NB4 (cell line): ENCODE measurements around the gene RARG.

Experiments used
- MYC ChIP-seq: IDR thresholded peaks from 2 replicates; pipeline ENCODE4 v1.6.1; 2011; ENCODE audit warnings: low read depth, low read length
- TF ChIP-seq, protein P1 (sequence below): IDR thresholded peaks from one replicate; pipeline ENCODE4 v1.5.1; 2012; ENCODE audit warnings: low read depth, low read length

DNA sequence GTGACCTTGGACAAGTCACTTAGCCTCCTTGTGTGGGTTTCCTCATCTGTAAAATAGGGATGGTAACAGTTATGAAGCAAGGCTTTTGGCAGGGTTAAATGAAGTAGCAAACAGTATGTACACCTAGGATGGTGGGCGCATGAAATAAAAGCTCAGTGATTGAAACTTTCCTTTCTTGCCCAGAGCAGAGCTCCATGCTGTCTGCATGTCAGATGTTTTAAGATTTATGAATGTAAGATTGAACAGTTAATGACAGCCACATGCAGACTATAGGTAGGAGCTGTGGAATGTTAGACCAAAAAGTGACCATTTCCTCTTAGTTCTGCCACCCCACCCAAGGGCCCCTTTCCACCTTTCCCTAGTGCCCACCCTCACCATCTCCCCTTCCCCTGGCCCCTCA lies 37.0 kb downstream of the RARG start:
- TF ChIP-seq, protein P1, sequence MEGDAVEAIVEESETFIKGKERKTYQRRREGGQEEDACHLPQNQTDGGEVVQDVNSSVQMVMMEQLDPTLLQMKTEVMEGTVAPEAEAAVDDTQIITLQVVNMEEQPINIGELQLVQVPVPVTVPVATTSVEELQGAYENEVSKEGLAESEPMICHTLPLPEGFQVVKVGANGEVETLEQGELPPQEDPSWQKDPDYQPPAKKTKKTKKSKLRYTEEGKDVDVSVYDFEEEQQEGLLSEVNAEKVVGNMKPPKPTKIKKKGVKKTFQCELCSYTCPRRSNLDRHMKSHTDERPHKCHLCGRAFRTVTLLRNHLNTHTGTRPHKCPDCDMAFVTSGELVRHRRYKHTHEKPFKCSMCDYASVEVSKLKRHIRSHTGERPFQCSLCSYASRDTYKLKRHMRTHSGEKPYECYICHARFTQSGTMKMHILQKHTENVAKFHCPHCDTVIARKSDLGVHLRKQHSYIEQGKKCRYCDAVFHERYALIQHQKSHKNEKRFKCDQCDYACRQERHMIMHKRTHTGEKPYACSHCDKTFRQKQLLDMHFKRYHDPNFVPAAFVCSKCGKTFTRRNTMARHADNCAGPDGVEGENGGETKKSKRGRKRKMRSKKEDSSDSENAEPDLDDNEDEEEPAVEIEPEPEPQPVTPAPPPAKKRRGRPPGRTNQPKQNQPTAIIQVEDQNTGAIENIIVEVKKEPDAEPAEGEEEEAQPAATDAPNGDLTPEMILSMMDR, result no peak
- TF ChIP-seq MYC, result no peak
